GM19193 (cell line): ENCODE results near the gene LHCGR.

Experiments
- POLR2A ChIP-seq: IDR thresholded peaks from 4 replicates; pipeline ENCODE4 v1.6.1; 2011; ENCODE audit not compliant: insufficient read depth, insufficient read length; ENCODE audit errors: extremely low read depth

Gene LHCGR

GRCh38 chr2:48719480-48720177 lies 35.9 kb downstream of the LHCGR start:
- no peak for TF ChIP-seq POLR2A

- TF ChIP-seq POLR2A, result no peak
Measured at GRCh38 chr2:48717846-48718245, 37.7 kb downstream of the LHCGR start.

GRCh38 chr2:48715956-48716355 lies 39.6 kb downstream of the LHCGR start:
- TF ChIP-seq POLR2A, result no peak

- TF ChIP-seq POLR2A, result no peak
Measured at GRCh38 chr2:48715042-48715899, 40.3 kb downstream of the LHCGR start.

GRCh38 chr2:48714245-48714644 lies 41.3 kb downstream of the LHCGR start:
- TF ChIP-seq POLR2A, result no peak

GRCh38 chr2:48713647-48714046 lies 41.9 kb downstream of the LHCGR start:
- no peak for TF ChIP-seq POLR2A

- TF ChIP-seq POLR2A, result no peak
Measured at GRCh38 chr2:48712151-48712550, 43.4 kb downstream of the LHCGR start.

- TF ChIP-seq POLR2A, result no peak
Measured at GRCh38 chr2:48711343-48711742, 44.2 kb downstream of the LHCGR start.

- TF ChIP-seq POLR2A, result no peak
Measured at GRCh38 chr2:48709096-48710034, 46.2 kb downstream of the LHCGR start.

GRCh38 chr2:48707466-48707865 lies 48.1 kb downstream of the LHCGR start:
- no peak for TF ChIP-seq POLR2A

GRCh38 chr2:48699348-48699930 lies 56.1 kb downstream of the LHCGR start:
- no peak for TF ChIP-seq POLR2A

- TF ChIP-seq POLR2A, result no peak
Measured at GRCh38 chr2:48696881-48697280, 58.6 kb downstream of the LHCGR start.

- no peak for TF ChIP-seq POLR2A
Measured at GRCh38 chr2:48695991-48696390, 59.5 kb downstream of the LHCGR start.

- no peak for TF ChIP-seq POLR2A
Measured at GRCh38 chr2:48694149-48694548, 61.4 kb downstream of the LHCGR start.

- no peak for TF ChIP-seq POLR2A
Measured at GRCh38 chr2:48693645-48694044, 61.9 kb downstream of the LHCGR start.
